CD1c-positive myeloid dendritic cell (primary cell): Measurements from ENCODE around the gene PPP1R1A.

ENCODE experiments used
- DNase-seq: peaks from one replicate; pipeline ENCODE4 v3.0.0-alpha.2; 2016; ENCODE audit errors: extremely low spot score

PPP1R1A gene

DNA sequence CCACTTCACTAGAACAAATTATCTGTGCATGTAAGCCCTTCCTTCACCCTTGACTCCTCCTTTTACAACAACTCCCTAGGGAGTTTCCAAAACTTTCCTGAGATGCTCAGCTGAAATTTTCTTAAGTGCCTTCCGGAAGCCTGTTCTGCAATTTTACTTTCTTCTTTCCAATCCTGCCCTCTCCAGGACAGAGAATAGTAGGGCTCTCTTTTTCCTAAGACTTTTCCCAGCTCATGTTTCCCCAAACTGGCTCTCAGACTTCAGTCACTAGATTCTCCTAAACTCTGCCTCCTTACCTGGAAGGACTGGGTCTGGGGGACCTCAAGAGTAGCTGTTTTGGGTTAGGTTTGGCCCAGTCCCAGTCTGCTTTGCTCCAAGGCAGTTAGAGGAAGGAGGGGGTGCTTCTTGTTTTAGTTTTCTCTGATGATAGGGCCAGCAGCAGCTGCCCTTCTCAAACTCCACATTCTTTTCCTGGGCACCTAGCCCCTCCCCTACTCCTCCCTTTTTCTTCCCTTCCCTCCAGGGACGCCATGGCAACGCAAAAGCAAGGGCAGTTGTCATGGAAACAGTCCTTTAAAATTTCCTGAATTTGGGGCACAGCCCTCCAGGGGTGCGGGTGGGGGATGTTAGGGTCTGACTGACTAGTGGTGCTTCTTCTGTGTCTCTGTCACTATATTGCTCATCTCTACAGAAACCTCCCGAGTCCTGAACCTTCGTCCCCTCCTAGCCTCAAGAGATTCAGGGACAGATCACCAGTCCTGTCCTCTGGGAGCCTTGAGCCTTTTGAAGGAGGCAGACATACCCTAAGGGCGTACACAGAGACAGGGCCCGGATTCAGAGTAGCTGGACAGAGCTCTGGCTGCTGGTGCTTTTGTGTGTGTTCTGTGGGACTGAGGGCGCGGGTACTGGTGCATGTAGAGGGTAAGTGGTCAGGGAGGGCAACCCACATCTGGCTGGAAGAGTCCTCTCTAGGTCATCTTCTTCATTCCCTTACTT is 17.0 kb downstream of the PPP1R1A start:
- DNase-seq: no peak

DNA sequence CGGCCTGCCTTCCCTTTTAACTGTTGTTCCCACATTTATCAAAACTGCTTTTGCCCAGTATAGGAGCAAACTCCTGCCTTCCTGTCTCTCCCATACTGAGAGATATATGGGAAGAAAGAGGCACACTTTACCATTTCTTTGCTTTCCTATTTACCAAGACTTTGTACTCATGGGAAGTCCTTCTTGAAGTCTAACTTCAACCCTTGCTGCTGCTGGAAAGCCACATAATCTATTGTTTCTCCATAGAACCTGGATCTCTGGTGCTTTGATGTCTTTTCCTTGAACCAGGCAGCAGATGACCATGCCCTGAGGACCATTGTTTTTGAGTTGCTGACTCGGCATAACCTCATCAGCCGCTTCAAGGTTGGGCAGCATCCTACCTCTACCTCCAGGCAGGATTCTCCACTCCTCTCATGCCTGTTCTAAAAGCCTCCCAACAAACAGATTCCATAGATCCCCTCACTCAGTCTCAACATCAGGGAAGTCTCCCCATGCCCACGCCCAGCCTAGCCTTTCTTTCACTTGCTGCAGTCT is 18.4 kb downstream of the PPP1R1A start:
- no peak for DNase-seq

DNA sequence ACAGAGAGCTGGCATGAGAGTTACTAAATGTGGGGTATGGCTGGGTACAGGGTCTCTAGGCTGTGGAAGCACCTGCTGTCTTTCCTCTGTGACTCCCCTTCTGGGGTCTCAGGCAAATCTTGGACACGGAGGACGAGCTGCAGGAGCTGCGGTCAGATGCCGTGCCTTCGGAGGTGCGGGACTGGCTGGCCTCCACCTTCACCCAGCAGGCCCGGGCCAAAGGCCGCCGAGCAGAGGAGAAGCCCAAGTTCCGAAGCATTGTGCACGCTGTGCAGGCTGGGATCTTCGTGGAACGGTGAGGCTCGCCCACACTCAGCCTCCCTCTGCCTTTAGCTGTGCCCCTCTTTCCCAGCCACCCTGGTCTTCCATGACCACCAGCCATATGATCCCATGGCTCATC is 19.4 kb downstream of the PPP1R1A start:
- DNase-seq: no peak

DNA sequence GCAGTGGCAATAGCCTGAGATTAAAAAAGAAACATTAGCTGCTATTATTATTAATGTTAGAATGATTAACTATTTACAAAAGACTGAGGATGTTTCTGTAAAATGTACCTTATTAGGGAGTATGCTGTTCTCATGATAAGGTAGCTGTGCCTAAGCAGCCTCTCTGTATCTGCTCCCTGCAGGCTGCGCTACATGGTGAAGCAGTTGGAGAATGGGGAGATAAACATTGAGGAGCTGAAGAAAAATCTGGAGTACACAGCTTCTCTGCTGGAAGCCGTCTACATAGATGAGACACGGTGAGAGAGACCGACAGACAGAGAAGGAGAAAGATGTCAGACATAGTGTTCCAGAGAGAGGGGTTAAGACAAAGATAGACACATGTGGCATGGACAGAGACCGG is 21.7 kb downstream of the PPP1R1A start:
- no peak for DNase-seq

DNA sequence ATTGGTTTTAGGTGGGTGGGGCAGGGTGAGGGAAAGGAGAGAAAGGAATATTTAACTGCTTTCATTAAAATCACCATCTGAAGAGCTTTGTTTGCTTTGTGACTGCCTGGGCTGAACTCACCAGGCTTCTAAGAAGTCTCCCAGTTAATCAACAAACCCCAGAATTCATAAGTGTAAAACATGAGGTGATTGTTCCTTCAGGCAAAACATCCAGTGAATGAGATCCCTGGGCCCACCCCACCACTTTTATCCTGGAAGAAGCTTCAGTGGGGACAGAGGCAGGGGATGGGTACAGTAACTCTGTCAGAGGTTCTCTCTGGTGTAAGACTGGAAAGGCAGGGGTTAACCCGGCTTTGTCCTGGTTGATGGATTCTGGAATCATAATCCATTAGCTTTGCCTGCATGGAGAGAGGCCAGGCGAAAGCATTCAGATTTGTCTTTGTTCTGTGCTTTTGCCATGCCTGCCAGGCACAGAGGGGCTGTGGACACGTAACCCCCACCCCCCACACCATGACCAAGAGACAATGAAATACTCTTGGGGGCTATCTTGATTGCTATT is 22.4 kb downstream of the PPP1R1A start:
- DNase-seq: no peak

DNA sequence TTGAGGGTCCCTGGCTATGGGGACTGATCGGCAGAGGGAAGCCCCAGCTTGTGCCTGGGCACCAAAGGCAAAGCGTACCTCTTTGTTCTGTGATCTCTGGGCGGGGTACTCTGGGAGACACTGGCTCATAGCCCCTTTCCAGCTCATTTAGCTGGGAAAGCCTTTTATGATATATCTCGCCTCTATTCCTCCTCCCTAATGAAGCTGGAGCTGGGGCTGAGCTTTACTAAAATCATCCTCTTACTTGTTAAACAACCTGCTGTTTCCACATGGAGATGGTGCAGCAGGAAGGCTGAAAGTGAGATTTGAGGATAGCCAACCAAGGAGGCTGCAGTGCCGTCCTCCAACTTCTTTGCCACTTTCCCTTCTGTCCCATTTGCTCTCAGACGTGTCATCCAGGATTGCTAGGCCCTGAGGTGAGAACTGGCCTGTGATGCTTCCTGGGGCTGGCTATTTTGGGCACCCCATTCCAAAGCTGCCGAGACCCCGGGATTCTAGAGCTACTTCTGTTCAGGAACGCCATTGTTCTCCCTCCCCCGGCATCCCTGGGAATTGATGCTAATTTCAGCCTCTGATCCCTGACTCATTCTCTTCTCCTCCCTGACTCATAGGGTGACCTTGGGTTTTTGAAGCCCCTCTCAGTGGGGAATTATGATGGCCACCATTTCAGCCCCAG is 23.0 kb downstream of the PPP1R1A start:
- no peak for DNase-seq

DNA sequence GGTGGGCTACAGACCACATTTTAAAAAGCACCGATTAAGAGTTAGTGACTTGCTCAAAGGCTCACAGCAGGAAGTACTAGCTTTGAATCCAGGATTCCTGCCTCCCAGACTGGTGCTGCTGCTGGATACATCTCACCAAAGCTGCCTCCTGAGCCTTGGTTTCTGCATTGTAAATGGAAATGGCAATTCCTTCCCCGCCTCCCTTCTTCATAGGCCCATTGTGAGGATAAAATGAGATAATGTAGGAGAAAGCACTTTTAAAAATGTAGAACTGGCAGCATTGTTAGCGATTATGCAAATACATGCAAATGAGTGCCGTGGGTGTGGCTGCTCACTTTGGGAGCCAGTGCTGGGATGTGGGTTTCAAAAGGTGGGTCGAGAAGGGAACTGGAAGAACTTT is 23.7 kb downstream of the PPP1R1A start:
- DNase-seq: no peak

DNA sequence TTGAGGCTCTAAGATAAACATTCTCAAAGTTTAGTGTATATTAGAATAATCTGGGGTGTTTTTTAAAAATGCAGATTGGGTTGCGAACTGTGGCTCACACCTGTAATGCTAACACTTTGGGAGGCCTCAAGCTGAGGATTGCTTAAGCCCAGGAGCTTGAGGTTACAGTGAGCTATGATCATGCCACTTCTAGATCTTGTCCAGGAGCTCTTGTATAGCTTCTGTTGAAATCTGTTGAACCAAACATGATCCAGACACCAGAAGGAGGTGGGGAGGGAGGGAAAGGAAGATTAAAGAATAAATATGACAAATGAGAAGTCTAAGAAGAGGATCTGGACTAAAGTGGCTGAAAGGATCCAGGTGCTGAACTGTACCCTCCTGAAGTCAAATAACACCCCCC is 24.7 kb downstream of the PPP1R1A start:
- DNase-seq: no peak

DNA sequence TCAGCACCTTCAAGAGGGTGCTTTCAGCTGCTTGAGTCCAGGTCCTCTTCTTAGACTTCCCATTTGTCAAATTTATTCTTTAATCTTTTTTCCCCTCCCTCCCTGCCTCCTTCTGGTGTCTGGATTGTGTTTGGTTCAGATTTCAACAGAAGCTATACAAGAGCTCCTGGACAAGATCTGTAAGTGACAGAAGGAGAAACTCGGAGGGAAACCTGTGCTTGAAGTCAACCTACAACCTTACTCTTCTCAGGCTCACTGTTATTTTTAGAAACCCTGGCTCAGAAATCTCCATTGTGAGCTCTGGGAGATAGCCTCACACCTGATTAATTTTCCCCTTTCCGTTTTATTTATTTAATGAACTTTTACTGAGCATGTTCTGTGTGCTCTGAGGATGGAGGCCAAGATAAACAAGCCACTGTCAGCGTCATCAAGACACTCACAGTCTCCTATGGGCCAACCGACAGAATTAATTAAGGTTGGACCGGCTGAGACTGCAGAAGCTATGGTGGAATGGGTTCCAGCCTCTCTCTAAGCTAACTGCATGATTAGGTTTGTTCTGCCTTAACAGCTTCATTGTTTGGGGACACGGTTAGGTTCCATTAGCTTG is 25.6 kb downstream of the PPP1R1A start:
- DNase-seq: no peak

DNA sequence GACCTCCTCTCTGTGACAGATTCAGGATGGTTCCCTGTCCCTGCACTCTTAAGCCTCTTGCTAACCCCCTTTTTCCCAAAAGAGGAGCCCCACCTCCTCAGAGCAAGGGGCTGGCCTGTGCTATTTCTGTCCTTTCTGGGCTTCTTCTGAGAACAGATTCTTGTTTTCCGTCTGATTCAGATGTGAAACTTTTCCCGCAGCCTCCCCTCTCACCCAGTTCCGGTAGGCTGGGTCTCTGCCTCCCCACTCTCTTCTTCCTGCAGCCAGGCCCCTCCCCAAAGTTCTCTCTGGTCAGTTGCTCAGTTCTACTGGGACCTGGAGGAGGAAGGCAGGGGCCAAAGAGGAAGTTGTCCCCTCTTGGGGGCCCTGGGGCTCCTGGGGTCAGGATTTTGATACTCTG is 27.3 kb downstream of the PPP1R1A start:
- peak; percentile 76 for DNase-seq

DNA sequence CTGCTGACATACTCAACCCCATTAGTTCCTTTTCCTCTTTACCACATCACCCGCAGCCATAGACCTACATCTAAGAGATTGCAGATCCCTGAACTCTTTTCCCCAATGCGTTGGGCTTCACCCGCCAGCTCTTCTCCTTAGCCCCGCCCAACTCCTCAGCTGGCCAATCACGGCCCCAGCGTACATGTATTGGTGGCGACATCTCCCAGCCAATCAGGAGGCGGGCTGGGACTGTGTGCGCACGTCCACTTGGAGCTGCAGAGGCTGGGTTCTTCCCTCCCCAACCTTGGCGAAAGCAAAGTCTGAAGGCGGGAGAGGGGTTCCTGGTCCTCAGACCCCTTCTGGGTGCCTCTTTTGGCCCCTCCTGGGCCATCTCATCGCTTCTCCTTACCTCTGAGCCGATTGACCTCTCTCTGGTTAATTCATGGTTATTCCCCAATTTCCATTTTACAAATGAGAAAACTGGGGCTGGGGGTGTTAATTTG is 28.0 kb downstream of the PPP1R1A start:
- DNase-seq: peak; percentile 96

DNA sequence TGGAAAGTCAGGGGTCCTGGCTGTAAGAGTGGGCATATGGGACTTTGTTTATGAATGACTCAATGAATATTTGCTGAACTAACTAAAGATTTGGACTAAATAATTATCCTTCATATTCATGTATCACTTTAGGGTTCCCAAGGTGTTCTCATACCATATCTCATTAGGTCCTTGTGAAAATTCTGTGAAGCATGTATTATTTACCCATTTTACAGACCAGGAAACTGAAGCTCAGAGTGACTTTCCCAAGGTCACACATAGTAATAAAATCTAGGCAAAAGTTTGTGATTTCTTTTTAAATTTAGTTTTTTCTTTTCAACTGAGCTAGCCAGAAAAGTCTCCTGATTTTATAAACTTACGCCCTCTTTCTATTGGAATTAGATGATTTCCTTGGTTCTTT is 29.7 kb downstream of the PPP1R1A start:
- DNase-seq: no peak

DNA sequence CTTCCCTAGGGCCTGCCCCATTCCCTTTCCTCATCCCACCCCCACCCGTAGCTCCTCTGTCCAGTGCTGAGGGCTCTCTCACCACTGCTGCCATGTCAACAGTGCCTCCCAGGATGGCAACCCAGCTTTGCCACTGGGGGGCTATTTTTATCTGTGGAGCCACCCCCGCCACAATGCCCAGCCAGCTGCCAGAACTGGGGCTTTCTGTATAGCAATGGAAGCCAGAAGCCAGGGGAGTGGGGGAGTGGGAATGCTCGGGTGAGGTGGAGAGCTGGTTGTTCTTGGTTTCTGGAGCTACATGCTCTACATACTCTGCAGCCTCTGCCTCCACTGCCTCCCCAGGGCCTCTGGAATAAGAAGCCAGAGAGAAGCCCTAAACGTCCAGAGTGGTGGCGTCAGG is 30.1 kb downstream of the PPP1R1A start:
- DNase-seq: no peak

DNA sequence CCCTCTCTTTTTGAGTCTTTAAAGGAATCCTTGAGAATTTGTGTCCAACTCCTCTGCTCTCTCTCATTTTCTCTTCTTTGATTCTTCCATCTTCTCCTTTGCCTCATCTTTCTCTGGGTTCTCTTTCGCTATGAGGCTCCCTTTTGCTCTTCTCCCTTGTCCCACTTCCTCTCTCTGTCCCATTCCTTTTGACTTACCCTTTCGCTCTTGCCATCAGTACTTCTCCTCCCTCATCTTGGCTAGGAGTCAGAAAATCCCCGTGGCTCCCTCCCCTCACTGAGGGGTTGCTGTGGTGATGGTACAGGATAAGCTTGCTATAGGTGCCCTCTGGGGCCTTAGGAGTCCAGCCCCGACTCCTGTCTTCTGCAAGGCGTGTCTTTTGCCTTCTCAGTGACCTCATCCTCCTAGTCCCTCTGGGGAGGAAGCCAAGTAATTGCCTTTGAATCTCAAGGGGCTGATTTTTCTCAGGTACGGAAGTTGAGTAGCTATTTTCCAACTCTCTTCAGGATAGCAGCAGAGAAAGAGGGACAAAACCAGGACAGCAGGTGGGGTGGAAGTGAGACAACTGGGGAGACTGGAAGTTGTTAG is 32.7 kb downstream of the PPP1R1A start:
- no peak for DNase-seq

DNA sequence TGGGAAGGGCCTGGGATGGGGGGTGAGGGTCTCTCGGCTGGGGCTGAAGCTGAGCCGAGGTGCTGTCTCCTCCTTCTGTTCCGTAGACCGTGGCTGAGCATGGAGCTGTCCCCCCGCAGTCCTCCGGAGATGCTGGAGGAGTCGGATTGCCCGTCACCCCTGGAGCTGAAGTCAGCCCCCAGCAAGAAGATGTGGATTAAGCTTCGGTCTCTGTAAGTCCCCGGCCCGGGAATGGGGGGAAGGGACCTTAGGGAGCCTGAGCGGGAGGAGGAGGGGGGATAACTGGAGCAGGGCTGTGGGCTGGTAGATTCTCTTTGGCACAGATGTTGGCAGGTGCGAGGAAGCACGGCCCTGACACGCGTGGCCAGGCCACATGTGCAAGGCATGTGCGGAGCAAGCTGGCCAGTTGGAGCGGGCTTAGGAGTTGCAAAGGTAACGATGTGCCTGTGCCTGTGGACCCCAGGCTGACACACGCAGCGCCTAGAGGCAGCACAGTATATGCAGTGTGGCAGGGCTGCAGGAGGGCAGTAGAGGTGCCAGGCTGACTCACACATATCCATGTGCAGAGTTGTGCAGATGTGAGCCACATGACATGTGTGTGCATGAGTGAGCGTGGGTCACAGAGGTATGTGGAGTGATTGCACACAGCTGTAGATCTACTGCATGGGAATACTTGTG is 38.5 kb downstream of the PPP1R1A start:
- no peak for DNase-seq

DNA sequence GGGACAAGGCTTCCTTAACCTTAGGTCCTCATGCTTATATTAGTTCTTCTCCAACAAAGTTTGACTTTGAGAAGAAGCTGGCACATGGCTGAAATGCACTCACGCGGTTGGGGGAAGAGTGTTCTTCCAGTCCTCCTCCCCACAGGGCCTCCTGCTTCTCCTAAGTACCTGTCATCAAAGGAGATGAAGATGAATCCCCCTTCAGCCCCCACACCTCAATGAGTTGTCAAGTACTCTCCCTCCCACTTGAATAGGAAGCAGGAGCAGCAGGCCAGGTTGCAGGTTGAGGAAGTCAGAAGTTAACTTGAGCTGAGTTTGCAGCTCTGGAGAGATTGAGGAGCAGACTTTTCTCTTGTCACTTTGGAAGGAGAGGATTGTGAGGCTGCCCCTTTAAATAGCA is 41.9 kb downstream of the PPP1R1A start:
- DNase-seq: no peak

DNA sequence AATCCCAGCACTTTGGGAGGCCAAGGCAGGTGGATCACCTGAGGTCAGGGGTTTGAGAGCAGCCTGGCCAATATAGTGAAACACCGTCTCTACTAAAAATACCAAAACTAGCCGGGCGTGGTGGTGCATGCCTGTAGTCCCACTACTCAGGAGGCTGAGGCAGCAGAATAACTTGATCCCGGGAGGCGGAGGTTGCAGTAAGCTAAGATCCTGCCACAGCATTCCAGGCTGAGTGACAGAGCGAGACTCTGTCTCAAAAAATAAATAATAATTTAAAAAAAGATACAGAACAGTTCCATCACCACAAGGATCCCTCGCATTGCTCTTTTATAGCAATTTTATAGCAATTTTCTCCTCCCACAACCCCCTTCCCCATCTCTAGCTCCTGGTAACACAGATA is 43.7 kb downstream of the PPP1R1A start:
- no peak for DNase-seq

DNA sequence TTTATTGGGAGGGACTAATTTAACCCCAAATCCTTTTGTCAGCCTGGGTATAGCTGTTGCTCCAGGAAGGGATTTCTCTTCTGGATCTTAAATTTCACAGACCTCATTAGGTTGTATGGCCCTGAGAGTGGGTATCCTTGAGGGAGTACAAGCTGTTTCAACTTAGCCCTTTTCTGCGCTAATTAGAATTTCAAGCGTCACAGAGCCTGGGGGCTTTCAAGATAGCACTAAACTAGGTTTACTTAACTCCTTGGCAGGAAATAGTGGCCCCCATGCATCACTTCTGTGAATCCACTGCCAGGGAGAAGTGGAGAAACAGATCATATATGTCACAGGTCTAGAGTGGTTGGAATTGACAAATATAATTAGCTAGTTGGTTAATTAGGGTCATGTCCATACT is 44.9 kb downstream of the PPP1R1A start:
- no peak for DNase-seq

DNA sequence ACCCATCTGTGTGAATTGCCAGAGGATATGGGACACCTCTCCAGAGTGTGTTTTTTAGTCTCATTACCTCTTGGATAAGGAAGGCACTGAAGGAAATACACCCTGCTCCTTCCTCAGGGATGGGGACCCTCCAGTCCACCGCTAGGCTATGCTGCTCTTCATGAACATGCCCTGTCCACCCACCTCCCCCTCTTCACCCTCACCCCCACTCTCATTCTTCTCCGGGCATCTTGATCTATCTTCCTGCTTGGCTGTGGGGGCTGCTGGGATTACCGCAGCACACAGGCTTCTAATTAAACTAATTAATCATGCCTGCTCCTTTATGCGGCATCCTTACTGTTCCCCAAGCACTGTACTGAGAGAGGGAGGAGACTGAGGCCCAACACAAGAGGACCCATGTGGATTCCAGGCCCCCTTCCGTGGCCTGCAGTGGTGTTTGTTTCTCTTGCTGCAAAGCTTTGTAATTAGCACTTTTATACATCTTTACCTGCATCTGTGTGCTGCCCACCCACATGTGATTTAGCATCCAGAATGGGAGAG is 46.6 kb downstream of the PPP1R1A start:
- no peak for DNase-seq

DNA sequence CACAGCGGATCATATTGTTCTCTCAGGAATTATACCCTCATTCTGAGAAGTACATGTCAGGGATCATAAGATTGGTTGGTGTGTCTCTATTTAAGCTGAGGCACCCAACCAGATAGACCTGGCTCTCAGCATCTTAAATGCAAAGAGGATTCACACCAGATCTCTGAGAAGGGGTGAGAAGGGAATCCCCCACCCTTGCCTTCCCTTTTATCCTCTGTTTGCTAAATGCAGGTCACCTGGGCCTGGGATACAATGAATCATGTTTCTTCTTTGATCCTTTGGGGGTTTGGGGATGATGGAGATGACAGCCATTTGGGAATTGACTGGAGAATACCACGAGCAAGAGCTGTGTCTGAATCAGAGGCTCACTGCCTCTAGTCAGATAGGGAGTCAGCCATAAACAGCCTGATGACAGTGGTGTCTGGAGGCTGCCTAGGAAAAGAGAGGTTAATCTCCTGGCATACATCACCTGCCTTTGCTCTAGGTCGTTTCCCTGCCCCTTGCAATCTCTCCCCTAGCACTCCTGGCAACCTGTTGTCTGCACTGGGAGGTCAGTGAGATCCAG is 50.2 kb downstream of the PPP1R1A start:
- DNase-seq: no peak
